Measurements from ENCODE around the gene ZBTB20. TPM values are rescaled to one million over a fixed set of nuclear protein-coding genes. Genes with fewer than 3 reads are reported as not detected.

Gene ZBTB20
- total and polyA plus RNA-seq, 10 of the 15 experiments (the other 5 are each of a cell fraction or from before 2014, with no cell fraction given): 0.20 to 5.5 (median 2.2) TPM

- TF ChIP-seq EP300 (IDR thresholded peaks at IDR 0.05; ENCODE audit: borderline replicate concordance in 1 of 2, control insufficient read depth in 1 of 2, low read depth in 2 of 2, low read length in 2 of 2) (peak in 1 of 2 experiments; percentile 44; a peak in 1 of 4 replicates), CEBPB (IDR thresholded peaks at IDR 0.05; ENCODE audit: borderline replicate concordance in 1 of 2, low read depth in 2 of 2, low read length in 2 of 2) (no peak), ZNF217 (IDR thresholded peaks at IDR 0.05) (no peak), EGR1 (IDR thresholded peaks at IDR 0.05; ENCODE audit: borderline replicate concordance in 1 of 2, low read depth in 2 of 2, low read length in 2 of 2) (no peak), MTA2 (IDR thresholded peaks at IDR 0.05; ENCODE audit: low read depth) (peak; percentile 33; the same call in 1 of the 2 replicates), MYC (IDR thresholded peaks at IDR 0.05; ENCODE audit: insufficient read depth, insufficient read length, insufficient replicate concordance, low read length, severe bottlenecking) (no peak), TAF1 (IDR thresholded peaks at IDR 0.05; ENCODE audit: borderline replicate concordance, low read depth, low read length) (no peak), PML (IDR thresholded peaks at IDR 0.05; ENCODE audit: low read length) (no peak), MLLT1 (IDR thresholded peaks at IDR 0.05) (no peak), RAD51 (IDR thresholded peaks at IDR 0.05) (no peak), ELK1 (IDR thresholded peaks at IDR 0.05; ENCODE audit: low read depth, low read length) (no peak), SUZ12 (IDR thresholded peaks at IDR 0.05; ENCODE audit: unreplicated experiment) (no peak), SPI1 (IDR thresholded peaks at IDR 0.05; ENCODE audit: borderline replicate concordance, insufficient read depth, low read depth, low read length) (no peak), MYB (IDR thresholded peaks at IDR 0.05; ENCODE audit: borderline replicate concordance, low read depth, low read length) (no peak), CREM (IDR thresholded peaks at IDR 0.05; ENCODE audit: low read depth) (0 out of 2 replicates have a peak, but pooled peaks have one; percentile 38), TCF12 (IDR thresholded peaks at IDR 0.05; ENCODE audit: low read depth, low read length) (no peak), JUNB (IDR thresholded peaks at IDR 0.05) (peak; percentile 82), CBX3 (IDR thresholded peaks at IDR 0.05; ENCODE audit: borderline replicate concordance, low read depth) (no peak), MEF2B (IDR thresholded peaks at IDR 0.05; ENCODE audit: partially characterized antibody, poor library complexity, severe bottlenecking) (peak; percentile 70), JUND (IDR thresholded peaks at IDR 0.05; ENCODE audit: low read depth, low read length) (peak; percentile 53; the same call in 1 of the 2 replicates), SREBF2 (IDR thresholded peaks at IDR 0.05; ENCODE audit: low read length) (no peak)
- TF ChIP-seq, protein P1, sequence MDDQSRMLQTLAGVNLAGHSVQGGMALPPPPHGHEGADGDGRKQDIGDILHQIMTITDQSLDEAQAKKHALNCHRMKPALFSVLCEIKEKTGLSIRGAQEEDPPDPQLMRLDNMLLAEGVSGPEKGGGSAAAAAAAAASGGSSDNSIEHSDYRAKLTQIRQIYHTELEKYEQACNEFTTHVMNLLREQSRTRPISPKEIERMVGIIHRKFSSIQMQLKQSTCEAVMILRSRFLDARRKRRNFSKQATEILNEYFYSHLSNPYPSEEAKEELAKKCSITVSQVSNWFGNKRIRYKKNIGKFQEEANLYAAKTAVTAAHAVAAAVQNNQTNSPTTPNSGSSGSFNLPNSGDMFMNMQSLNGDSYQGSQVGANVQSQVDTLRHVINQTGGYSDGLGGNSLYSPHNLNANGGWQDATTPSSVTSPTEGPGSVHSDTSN (IDR thresholded peaks at IDR 0.05; ENCODE audit: insufficient replicate concordance, low read depth, low read length): no peak
- TF ChIP-seq, protein P2, sequence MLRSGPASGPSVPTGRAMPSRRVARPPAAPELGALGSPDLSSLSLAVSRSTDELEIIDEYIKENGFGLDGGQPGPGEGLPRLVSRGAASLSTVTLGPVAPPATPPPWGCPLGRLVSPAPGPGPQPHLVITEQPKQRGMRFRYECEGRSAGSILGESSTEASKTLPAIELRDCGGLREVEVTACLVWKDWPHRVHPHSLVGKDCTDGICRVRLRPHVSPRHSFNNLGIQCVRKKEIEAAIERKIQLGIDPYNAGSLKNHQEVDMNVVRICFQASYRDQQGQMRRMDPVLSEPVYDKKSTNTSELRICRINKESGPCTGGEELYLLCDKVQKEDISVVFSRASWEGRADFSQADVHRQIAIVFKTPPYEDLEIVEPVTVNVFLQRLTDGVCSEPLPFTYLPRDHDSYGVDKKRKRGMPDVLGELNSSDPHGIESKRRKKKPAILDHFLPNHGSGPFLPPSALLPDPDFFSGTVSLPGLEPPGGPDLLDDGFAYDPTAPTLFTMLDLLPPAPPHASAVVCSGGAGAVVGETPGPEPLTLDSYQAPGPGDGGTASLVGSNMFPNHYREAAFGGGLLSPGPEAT (IDR thresholded peaks at IDR 0.05; ENCODE audit: low read depth): peak; percentile 69
- TF ChIP-seq, protein P3, sequence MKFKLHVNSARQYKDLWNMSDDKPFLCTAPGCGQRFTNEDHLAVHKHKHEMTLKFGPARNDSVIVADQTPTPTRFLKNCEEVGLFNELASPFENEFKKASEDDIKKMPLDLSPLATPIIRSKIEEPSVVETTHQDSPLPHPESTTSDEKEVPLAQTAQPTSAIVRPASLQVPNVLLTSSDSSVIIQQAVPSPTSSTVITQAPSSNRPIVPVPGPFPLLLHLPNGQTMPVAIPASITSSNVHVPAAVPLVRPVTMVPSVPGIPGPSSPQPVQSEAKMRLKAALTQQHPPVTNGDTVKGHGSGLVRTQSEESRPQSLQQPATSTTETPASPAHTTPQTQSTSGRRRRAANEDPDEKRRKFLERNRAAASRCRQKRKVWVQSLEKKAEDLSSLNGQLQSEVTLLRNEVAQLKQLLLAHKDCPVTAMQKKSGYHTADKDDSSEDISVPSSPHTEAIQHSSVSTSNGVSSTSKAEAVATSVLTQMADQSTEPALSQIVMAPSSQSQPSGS (IDR thresholded peaks at IDR 0.05; ENCODE audit: low read length): peak; percentile 63; the same call in 1 of the 2 replicates
Measured at GRCh38 chr3:114464548-114464947, 682.5 kb downstream of the ZBTB20 start (continued).
